Cortex of kidney (tissue), 1 donor: Measurements from ENCODE around the gene CLSTN2.

Experiments
- DNase-seq: peaks from one replicate; lab custom pipeline; 2025; lab: John Stamatoyannopoulos, UW

Gene CLSTN2

GRCh38 chr3:140597792-140598191 lies 662.8 kb downstream of the CLSTN2 start:
- DNase-seq: no peak

- no peak for DNase-seq
Measured at GRCh38 chr3:140599009-140599408, 664.0 kb downstream of the CLSTN2 start.

GRCh38 chr3:140599496-140599895 lies 664.5 kb downstream of the CLSTN2 start:
- DNase-seq: no peak

GRCh38 chr3:140601881-140602280 lies 666.9 kb downstream of the CLSTN2 start:
- DNase-seq: no peak

- DNase-seq: no peak
Measured at GRCh38 chr3:140602781-140603180, 667.8 kb downstream of the CLSTN2 start.

- DNase-seq: no peak
Measured at GRCh38 chr3:140603766-140604165, 668.8 kb downstream of the CLSTN2 start.

GRCh38 chr3:140610544-140610943 lies 675.6 kb downstream of the CLSTN2 start:
- DNase-seq: no peak

- no peak for DNase-seq
Measured at GRCh38 chr3:140614001-140614400, 679.0 kb downstream of the CLSTN2 start.

- no peak for DNase-seq
Measured at GRCh38 chr3:140617135-140617534, 682.1 kb downstream of the CLSTN2 start.

- no peak for DNase-seq
Measured at GRCh38 chr3:140626856-140627255, 691.9 kb downstream of the CLSTN2 start.
